HG03354 (cell line): Measurements from ENCODE around the gene KCND2.
"Not testable (repeated sequence)": the region's sequence is repeated elsewhere in the genome, so short reads cannot be mapped to it uniquely, and the experiment has no call there.

Experiments
- ATAC-seq: cut with Tn5 transposase; IDR thresholded peaks from one replicate; pipeline ENCODE4 v1.9.1; 2021; ENCODE audit warnings: mild to moderate bottlenecking; ENCODE audit not compliant: unreplicated experiment, poor library complexity, severe bottlenecking

Gene KCND2

DNA sequence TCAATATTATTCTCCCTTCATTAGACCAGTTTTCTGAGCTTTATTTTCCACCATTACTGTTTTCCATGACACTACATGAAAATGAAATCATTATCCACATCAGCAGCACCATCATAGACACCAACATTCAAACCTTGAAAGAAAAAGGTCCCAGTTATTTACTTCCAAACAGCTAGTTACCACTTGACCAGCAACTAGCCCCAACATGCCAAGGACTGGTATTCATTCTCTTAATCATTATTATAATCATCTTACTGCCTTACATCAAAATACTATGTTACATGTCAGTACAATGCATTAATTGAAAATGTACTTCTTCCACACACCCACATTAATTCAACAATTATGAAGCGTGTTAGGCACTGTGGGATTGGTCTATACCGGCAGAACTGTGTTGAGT lies 385.5 kb downstream of the KCND2 start:
- no peak for ATAC-seq

DNA sequence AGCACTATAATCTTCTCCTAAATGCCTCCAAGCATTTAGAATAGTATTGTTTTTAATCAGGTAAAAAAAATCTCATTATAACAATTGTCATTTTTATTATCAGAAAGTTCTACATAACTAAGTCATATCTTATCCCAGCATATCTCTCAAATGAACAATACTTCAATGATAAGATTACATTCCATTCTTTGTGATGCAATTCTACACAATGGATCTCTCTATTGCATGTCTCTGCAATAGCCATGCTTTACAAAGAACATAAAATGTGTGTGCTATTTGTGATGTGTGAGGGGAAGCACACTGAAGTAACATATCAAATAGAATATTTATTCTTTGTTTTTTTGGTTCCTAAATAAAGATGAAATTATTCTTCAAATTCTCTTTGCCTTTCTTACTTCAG lies 389.3 kb downstream of the KCND2 start:
- no peak for ATAC-seq

DNA sequence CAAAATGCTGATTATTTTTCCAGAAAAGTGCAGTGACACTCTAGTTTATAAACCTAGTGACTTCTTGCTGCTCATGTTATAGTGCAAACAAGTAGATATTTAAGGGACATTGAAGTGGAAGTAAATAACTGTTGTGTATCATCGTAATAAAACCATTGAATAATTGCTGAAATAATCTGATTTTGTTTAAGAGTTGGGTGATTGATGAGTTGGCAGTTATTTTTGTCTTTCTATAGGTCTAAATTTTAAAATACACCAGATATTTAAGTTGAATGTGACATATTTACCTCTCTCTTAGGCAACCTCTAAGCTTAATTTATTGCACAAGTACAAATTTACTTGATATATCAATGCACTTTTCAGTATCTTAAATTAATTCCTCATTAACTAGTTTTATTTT lies 392.1 kb downstream of the KCND2 start:
- no peak for ATAC-seq

DNA sequence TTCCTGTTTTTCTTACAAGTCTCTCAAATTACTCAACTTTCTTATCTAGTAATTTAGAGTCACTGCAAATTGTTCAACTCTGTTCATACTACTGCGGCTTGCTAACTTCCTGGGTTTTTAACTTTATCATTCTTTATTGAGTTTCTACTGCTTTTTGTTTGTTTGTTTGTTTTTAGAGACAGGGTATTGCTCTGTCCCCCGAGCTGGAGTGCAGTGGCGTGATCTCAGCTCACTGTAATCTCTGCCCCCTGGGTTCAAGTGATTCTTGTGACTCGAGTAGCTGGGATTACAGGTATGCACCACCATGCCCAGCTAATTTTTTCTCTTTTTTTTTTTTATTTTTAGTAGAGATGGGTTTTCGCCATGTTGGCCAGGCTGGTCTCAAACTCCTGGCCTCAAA lies 402.1 kb downstream of the KCND2 start:
- ATAC-seq, result no peak

DNA sequence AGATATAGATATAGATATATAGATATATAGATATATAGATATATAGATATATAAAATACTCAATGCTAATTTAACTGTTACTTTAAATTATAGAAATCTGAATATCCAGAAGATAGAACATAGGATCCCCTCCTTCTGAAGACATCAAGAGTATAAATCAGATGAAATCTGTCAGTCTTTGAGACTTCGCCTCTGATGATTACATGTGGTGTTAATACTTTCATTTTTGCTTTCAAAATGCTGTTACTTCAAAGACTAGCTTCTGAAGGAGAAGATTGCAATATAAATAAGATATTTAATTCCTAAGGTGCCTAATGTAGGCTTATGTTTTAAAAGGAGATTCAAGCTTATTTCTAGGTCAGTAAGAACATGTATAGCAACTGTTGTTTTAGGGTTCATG lies 404.6 kb downstream of the KCND2 start:
- ATAC-seq, result no peak

DNA sequence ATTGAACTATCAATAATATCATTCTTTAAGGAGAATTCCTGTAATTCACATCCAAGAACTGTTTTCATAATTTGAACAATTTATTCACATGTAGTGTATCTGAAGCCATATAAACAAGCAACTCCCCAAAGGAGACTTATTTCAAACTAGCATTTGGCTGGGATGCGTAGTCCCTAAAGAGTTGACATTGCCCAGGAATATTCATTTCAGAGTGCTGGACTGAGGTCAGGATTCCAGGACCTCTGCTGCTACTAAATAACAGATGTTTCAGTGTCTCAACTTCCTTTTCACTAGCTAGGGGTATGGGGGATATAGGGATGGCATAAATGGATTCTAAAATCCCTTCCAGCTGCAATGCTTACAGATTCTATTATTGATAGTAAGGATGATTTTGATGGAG lies 408.0 kb downstream of the KCND2 start:
- ATAC-seq, result no peak

DNA sequence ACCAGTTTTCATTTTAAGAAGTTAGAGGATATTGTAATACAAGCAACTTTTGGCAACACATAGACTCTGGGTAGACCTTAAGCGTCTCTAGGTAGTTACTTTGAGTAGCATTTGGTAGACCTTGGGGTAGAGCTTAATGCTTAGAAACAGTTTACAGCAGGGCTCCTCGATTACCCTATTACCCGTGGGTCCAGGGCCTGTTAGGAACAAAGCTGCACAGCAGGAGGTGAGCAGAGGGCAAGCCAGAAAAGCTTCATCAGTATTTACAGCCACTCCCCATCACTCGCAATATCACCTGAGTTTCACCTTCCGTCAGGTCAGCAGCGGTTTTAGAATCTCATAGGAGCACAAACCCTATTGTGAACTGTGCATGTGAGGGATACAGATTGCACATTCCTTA lies 411.5 kb downstream of the KCND2 start:
- no peak for ATAC-seq

DNA sequence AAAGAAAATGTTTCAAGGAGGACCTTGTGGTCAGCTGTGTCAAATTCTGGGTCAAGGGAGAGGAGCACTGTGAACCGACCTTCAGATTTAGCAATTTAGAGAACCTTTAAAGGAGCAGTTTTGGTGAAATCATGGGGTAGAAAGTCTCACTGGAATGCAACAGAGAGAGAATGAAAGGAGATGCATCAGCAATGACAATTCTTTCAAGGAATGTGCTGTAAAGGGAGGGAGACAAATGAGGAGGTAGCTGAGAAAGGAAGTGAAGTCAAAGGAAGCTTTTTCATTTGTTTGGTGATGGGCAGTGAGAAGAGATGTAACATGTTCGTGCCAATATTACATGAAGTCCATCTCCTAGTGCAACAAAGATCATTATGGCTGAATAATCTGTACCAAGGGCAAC lies 418.9 kb downstream of the KCND2 start:
- no peak for ATAC-seq

DNA sequence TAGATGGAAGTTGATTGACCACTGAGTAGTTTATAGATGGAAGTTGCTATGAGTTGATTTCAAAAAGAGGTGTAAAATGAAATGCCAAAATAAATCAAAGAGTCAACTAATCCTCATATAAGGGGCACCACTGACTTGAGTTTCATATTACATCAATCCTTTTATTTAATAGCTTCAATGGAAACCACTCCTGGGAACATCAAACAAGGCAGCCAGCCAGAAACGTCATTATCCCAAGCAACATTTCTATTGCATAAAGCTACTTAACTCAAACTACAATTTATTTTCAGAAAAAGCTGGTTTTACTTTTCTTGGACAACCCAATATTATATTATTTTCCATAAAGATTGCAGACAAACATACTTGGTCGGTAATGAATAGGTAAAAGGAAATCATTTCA lies 422.9 kb downstream of the KCND2 start:
- ATAC-seq, result no peak

DNA sequence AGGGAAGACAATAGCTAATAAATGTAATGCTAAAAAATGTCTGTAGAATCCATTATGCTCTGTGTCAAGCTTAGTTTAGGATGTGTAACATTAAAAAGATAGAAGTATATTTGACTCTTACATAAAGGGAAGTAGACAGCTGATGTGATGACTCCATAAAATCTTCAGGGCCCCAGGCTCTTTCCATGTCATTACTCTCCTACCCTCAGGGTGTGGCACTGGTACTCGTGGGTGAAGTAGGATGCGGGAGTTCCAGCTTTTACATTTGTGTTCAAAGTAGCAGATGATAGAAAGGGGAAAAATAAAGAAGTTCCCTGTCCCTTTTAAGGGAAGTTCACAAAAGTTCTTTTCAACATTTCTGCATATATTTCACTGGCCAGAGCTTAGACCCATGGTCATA lies 427.8 kb downstream of the KCND2 start:
- ATAC-seq, result no peak

DNA sequence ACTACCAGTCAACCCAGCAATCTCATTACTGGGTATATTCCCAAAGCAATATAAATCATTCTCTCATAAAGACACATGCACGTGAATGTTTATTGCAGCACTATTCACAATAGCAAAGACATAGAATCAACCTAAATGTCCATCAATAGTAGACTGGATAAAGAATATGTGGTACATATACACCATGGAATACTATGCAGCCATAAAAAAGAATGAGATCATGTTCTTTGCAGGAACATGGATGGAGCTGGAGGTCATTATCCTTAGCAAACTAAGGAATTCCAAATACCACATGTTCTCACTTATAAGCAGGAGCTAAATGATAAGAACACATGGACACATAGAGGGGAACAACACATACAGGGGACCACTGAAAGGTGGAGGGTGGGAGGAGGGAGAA lies 429.4 kb downstream of the KCND2 start:
- ATAC-seq, result not testable (repeated sequence)

DNA sequence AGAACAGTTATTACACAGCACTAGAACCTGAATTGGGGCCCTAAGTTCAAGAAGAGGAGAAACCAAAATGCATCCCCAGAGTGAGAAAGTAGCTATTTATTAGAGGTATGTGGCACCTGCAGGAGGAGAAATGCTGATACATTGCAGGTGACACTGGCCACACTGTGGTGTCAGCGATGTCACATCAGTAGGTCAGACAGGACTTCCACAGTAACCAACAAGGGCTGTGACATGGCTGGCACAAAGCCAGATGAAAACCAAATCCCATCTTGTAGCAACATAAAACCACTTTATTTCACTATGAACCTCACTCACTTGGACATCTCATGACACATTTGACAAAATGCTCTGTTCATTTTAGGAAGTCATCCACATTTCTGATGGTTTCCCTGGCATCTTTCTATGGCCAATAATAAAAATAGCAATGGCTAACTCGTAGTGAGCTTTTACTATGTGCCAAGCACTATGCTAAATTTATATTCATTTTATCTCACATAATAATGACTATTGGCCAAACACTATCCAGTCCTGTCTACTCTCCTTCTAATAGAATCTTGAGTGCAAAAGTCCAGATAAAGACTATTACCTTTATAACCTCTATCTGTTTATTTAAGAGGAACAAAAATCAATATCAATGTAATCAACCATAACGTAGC lies 430.7 kb downstream of the KCND2 start:
- ATAC-seq, result no peak

DNA sequence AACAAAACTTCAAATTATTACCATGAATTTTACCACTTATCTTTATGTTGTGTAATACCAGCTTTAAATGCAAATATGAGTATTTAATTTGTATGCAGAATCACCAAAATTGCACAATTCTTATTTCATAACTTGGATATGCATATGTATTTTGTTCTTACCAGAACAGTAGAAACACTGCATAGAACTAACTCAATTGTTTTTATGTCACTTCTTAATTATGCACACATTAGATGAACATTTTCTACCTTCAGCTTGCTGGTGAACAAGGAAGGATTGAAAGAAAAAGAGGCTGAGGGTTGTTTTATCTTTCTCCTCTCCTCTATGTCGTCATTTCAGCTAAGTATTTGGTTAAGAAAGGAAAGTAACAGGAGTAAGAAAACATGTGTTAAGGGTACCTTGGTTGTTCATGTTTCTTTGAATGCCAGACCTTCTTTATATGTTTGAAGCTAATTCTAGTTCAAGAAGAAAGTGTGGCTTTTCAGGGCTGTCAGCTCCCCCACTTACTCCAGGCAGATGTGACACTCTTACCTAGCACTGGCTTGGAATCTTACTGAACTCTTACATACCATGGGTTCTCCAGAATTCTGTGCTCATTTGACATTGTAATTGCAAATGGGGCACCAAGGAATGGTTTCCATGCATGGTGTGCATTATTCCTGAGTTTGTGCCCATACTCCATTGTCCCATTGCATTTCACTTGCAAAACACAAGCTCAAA lies 436.4 kb downstream of the KCND2 start:
- ATAC-seq, result no peak

DNA sequence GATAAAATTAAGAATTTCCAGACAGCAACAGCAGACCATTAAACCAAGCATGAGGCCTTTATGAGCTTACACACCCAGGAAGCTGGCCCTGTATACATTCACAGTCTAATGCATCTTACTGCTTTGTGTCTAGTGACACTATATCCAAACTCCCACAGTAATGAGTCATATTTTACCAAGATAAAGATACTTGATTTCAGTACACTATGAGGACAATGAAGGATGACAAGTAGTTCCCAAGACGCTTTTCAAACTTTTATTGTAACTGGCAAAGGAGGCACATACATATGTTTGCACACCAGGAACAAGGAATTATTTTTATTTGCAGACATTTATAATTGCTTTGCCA lies 437.0 kb downstream of the KCND2 start:
- ATAC-seq, result no peak

DNA sequence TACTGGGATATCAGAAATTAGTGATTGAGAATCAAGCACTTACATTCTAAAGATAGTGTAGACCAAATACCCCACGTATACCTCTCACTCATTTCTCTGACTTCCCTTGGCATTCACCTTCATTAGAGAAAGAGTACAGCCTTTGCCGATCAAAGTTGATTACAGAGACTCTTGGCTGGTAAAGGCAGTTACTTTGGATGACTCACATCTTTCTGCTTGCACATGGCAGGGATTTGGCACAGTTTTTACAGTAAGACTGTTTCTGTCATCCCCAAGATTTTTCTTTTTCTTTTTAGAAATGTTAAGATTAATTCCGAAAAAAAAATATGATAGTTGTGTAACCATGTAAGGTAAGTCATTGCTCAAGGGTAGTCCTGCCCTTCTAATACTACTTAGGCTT lies 442.0 kb downstream of the KCND2 start:
- no peak for ATAC-seq

DNA sequence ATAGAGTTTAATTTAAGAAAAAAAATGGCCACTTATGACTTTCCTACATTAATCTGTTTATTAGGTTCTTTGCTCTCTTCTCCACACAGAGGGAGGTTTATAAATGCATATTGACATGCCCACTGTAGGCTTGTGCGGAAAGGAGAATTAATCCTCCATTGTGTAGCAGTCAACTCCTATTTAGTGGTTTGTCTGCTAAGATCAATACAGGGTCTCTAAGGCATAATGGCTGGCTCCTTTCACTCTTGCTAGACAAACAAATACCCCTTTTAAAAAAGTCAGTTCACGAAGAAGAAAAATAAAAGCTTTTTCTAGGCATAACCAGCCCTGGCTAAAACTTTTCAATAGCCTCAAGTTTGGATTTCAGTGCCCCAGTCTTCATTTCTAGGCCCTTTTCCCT lies 443.3 kb downstream of the KCND2 start:
- no peak for ATAC-seq

DNA sequence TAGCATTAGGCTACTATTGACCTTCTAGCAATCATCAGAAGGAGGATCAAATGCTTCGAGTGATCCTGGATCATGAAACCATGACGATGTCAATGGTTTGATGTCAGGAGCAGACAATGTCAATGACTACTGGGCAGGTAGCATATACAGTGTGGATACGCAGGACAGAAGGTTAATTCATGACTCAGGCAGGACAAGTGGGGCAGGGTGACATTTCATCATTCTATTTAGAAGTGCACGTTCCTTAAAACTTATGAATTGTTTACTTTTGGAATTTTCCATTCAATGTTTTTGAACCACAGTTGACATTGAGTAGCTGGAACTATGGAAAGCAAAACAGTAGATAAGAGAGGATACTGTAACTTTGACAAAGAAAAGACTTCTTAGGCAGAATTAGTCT lies 444.2 kb downstream of the KCND2 start:
- no peak for ATAC-seq

DNA sequence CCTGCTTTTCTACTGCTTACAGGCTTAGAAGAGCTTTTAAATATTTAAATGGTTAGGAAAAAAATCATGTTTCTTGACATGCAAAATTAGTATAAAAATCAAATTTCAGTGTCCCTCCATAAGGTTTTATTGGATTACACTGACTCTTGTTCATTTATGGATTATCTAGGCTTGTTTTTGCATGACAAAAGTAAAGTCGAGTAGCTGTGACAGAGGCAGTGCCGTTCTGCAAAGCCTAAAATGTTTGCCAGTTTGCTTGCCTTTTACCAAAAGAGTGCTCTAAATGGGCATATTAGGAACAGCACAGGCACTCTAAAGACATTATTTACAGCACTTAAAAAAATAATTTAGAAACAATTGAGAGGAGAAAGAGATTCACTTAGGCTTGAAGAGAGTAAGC lies 445.4 kb downstream of the KCND2 start:
- no peak for ATAC-seq

DNA sequence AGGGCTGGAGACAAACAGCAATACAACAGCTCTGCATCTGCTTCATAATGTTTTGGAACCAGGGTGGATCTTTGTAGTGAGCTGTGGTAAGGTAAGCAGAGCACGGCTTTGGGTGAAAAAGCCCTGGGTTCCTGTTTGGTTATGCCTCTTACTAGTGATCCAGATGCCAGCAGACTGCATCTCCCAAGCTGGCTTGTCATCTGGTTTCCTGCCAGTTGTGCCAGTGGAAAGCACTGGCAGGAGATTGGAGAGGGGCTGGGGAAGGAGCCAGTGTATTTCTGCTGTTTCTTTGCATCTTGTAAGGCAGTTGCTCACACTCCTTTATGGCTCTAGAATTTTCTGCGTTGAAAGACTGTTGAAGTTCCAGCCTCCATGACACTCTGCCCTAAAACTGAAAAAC lies 447.3 kb downstream of the KCND2 start:
- no peak for ATAC-seq

DNA sequence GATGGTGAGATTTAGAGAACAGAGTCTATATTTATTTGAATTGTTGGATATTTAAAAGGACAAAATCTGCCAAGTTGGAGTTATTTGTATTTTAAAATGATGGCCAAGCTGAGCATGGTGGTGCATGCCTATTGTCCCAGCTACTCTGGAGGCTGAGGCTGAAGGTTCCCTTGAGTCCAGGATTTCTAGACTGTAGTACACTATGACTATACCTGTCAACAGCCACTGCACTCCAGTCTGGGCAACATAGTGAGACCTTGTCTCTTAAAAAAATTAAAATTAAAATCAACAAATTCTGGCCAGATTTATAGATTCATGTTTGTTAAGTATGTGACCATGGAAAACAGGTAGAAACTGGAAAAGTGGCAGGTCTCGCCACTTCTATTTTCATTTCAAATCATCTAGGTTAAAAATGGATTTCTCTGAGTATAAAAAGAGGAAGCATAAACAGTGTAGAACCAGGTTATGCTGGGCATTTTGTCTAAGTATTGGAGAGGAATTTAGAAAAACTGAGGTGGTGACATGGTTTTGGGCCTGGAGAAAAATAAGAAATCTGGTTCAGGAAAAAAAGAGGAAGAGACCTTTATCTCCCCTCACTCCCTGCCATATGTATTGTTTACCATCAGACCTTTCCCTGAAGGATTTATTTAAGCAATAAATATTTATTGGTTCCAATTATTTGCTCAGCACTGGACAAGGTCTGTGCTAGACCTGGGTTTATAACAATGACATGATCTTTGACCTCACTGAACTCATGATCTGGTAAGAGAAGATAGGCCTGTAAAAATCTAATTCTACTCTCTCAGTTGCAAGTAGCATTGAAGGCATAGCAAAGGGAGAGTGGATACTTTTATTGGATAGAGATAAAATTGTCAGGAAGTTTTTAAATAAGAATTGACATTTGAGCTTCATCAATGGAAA lies 450.8 kb downstream of the KCND2 start:
- ATAC-seq, result no peak

DNA sequence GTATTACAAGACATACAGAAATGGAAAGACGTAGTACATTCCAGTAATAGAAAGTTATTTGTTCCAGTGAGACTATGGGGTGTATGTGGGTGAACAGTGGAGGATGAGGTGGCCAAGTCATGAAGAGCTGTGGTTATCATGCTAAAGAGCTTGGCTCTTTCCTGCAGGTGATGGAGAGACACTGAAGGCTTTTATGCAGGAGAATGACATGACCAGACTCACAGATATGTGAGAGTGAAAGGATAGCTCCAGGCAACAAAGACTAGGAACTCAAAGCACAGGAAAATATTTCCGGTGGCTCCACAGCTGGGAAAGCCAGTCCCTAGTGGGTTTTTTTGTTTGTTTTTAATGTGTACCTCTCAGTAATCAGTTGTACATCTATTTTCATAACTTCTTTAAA lies 451.5 kb downstream of the KCND2 start:
- no peak for ATAC-seq
